ENCODE results near the gene ZNF776. TPM values are rescaled to one million over a fixed set of nuclear protein-coding genes. Genes with fewer than 3 reads are reported as not detected.
A peak's percentile ranks its signal among the peaks of the same experiment; 100 is the strongest.
"Not testable (repeated sequence)": the region's sequence is repeated elsewhere in the genome, so short reads cannot be mapped to it uniquely, and the experiment has no call there.

ZNF776 gene
- total RNA-seq: 6.8 TPM

DNA sequence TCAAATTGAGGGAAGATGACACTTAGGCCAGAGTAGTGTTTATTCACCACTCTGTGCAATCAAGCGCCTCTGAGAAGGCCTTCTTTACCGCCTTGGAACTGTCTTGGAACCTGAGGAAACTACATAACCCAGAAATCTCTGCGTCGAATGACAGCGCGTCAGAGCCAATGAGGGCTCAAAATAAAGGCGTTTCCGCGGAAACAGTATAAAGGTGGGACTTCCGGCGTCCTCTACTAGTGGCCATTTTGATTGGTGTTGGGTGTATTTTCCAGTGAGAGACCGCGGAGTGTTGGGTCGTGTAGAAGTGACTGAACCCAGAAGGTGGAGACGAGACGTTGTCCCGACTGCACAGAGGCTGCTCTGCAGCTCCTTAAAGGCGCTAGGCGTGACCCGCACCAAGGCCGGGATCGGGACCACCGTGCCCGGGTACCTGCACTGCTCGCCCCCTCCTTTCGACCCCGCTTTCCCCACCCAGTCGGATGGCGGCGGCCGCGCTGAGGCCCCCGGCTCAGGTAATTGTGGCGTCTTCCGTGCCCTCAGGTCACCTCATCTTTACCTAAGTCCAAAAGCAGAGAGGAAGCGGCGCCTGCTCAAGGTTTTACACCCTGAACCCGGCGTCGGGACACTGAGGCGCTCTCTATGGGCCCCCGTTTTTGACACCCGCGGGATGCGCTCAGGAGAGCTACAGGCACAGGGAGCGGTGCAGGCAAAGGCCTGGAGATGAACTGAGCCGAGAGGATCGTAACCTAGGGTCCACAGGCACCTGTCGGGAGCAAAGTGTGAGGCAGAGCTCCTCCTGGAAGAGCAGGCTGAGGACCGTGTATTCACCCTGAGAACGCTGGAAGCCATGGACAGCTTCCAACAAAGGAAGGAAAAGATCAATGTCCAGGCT lies at the start of gene ZNF776:
ZNF776 (plus strand) TSS at position 236 of the 892 bp plus-strand sequence; CDS start at position 480, 244 bp downstream.
- peak; percentile 97 for ATAC-seq

DNA sequence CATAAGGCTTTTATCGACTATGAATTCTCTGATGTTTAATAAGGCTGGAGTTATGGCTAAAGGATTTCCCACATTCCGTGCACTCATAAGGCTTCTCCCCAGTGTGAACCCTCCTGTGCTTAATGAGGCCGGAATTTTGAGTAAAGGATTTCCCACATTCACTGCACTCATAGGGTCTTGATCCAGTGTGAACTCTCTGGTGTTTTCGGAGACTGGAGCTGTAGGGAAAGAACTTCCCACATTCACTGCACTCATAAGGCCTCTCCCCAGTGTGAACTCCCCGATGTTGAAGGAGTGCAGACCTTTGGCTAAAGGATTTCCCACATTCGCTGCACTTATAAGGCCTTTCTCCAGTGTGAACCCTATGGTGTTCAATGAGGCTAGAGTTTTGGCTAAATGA lies 45.0 kb upstream of the ZNF776 start:
- no peak for ATAC-seq

- no peak for ATAC-seq
Measured at GRCh38 chr19:57706346-57706745, 40.3 kb upstream of the ZNF776 start.

GRCh38 chr19:57708641-57709361 lies 37.8 kb upstream of the ZNF776 start, which contains the start of gene ZNF154:
Gene ZNF154, minus strand, starts transcription at chr19:57709204. Its CDS starts 233 bp downstream, at chr19:57708971.
- peak; percentile 54 for ATAC-seq

DNA sequence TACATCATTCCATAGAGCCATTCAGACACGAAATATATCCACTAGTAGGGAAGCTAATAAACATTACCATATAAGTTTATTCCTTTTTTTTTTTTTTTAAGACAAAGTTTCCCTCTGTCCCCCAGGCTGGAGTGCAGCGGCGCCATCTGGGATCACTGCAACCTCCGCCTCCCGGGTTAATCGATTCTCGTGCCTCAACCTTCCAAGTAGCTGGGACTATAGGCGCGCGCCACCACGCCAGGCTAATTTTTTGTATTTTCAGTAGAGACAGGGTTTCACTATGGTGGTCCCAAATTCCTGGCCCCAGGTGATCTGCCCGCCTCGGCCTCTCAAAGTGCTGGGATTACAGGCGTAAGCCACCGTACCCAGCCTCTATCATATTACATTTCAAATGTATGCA lies 37.0 kb upstream of the ZNF776 start:
- ATAC-seq: no peak

- ATAC-seq: no peak
Measured at GRCh38 chr19:57712222-57712621, 34.4 kb upstream of the ZNF776 start.

- no peak for ATAC-seq
Measured at GRCh38 chr19:57719424-57719823, 27.2 kb upstream of the ZNF776 start.

- no peak for ATAC-seq
Measured at GRCh38 chr19:57719901-57720519, 26.6 kb upstream of the ZNF776 start.

- no peak for ATAC-seq
Measured at GRCh38 chr19:57720878-57721277, 25.7 kb upstream of the ZNF776 start.

DNA sequence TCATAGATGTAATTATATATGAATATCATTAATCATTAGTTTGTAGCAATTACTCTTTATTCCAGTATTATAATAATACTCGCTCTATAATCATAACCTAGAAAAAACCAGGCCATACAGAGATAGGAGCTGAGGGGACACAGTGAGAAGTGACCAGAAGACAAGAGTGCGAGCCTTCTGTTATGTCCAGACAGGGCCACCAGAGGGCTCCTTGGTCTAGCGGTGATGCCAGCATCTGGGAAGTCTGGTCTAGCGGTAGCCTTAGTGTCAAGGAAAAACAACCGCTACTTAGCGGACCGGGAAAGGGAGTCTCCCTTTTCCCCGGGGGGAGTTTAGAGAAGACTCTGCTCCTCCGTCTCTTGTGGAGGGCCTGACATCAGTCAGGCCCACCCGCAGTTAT lies 8.3 kb upstream of the ZNF776 start:
- ATAC-seq: not testable (repeated sequence)

DNA sequence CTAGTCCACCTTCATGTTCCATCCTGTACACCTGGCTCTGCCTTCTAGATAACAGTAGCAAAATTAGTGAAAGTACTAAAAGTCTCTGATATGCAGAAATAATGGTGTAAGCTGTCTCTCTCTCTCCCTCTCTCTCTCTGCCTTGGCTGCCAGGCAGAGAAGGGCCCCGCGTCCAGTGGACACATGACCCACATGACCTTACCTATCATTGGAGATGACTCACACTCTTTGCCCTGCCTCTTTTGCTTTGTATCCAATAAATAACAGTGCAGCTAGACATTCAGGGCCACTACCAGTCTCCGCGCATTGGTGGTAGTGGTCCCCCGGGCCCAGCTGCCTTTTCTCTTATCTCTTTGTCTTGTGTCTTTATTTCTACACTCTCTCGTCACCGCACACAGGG lies 7.8 kb upstream of the ZNF776 start:
- ATAC-seq: not testable (repeated sequence)

DNA sequence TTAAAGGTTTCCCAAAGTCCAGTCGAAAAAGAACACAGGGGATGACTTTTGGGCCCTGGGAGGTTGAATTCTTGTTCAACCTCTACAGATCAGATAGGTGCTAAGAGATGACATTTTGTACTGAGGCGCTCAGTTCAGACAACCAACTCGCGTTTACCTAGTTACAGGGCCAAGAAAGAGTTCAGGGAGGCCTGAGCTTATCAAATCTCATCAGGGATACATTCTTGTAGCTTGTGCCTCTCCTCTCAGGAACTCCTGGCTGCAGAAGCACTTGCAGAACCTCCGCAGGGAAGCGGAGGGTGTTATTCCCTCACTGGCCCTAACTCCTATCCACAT lies 825 bp downstream of the ZNF776 start:
- ATAC-seq: no peak

DNA sequence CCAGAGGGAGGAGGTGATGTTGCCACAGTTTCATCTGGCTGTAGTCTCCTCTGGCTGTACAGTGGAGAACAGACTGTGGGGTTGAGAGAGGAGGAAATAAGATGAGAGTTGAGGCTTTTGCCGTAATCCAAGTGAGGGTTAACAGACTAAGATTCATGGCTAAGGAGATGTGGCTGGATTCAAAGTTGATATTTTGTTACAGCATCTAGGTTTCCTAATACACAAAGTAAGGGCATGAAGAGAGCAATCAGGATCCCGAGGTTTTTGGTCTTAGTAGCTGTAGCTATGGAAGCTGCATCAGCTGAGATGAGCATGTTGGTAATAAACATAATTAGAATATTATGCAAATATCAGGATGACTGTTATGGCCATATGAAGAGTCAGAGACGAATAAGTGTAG lies 1.4 kb downstream of the ZNF776 start:
- no peak for ATAC-seq

DNA sequence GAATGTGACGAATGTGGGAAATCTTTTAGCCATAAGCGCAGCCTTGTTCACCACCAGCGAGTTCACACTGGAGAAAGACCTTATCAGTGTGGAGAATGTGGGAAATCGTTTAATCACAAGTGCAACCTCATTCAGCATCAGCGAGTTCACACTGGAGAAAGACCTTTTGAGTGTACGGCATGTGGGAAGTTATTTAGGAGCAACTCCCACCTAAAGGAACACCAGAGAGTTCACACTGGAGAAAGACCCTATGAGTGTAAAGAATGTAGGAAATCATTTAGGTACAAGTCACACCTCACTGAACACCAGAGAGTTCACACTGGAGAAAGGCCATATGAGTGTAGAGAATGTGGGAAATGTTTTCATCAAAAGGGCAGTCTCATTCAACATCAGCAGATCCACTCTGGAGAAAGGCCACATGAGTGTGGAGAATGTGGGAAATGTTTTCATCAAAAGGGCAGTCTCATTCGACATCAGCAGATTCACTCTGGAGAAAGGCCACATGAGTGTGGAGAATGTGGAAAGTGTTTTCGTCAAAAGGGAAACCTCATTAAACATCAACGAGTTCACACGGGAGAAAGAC lies 7.6 kb downstream of the ZNF776 start:
- ATAC-seq: no peak

- no peak for ATAC-seq
Measured at GRCh38 chr19:57755031-57755430, 8.4 kb downstream of the ZNF776 start.

- no peak for ATAC-seq
Measured at GRCh38 chr19:57757941-57758340, 11.3 kb downstream of the ZNF776 start.

DNA sequence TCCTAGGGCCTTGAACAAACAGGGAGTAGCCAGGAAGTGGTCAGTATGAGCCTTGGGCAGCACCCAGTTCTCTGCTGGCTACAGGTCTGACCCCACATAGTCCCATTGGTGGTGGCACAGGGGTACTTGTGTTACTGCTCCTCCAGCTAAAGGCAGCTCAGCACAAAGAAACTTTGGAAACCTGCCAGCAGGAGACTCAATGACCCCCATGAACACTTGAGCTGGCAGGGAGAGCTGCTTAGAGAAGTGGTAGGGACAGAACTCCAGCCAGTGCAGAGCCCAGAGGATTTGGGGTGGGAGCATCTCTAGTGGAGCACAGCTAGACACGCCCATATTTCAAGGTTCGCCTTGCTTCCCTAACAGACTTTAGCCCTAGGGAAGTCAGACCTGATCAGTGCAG lies 12.5 kb downstream of the ZNF776 start:
- peak; percentile 15 for ATAC-seq

DNA sequence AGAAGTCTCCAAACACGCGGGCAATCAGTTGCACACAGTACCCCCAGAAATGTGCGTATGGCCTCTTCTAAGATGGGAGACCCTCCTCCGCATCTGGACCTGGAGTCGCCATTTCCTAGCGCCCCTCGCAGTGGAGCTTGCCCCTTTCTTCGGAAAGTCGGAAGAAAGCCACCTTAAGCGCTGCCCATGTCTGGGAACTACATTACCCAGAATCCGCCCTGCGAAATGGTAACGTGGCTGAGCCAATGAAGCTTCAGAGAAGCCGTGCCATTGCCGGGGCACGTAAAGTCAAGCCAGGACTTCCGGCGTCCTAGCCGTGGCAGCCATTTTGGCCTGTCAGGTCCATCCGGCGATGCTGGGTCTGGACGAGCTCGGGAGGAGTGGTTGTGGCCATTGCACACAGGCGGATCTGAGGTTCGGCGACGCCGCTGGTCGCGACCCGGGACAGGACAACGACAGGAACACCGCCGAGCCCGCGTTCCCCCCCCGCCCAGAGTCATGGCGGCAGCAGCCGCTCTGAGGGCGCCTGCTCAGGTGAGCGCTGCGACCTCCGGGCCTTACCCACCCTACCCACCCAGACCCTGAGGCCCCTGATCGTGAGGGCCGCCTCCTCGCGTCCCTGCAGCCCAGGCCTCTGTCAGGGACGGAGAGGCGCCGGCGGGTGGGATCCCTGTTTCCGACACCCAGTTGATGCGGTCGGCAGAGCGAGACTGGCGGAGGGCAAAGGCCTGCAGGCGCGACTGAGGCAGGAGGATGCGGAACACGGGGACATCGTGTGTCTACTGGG lies 22.9 kb downstream of the ZNF776 start, which contains the start of gene ZNF586:
ZNF586 (plus strand) TSS at position 332 of the 787 bp plus-strand sequence; CDS start at position 499, 167 bp downstream.
- peak; percentile 92 for ATAC-seq

GRCh38 chr19:57771417-57771816 lies 24.8 kb downstream of the ZNF776 start:
- ATAC-seq: no peak

DNA sequence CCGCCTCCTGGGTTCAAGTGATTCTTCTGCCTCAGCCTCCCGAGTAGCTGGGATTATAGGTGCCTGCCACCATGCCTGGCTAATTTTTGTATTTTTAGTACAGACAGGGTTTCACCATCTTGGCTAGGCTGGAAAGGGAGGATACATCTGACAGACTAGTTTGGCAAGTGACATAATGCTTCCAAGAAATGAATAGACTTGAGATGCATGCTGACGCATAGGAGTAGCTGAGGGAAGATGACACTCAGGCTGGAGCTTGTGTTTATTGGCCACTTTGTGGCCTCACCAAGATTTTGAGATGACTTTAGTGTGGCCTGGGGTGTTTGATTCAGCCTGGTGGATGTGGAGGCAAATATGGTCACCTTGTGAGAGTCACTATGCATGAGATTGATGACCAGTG lies 26.9 kb downstream of the ZNF776 start:
- ATAC-seq: peak; percentile 73

- ATAC-seq: no peak
Measured at GRCh38 chr19:57776764-57777296, 30.2 kb downstream of the ZNF776 start.

DNA sequence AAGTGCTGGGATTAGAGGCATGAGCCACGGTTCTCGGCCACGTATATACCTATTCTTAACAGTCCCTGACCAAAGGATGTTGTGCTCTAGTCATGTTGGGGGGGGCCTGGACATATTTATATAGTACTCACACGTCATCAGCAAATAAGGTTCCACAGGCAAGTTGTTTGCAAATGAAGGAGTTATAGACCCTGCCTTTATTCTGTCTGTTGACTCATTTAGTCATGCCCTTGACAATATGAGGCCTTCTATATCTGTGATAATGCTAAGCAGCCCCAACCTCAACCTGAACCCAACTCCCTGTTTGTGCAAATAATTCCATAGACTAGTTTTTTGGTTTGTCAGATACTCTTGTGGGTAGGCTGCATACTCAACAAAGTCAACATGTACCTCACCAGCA lies 31.7 kb downstream of the ZNF776 start:
- no peak for ATAC-seq
